RWPE2 (cell line): ENCODE data around the gene CDH4.

Experiments used
- ATAC-seq: fragments of 200-7000 bp; cut with Tn5 transposase; 3 replicates; pipeline ENCODE4 v1.9.1; 2021; ENCODE audit warnings: low read depth
- DNase-seq: peaks from one replicate; pipeline ENCODE4 v3.0.0-alpha.2; 2020; ENCODE audit warnings: low spot score
- H3K27ac ChIP-seq: fragments of 450-650 bp; 2 replicates; pipeline ENCODE4 v1.5.1; 2017; ENCODE audit warnings: mild to moderate bottlenecking; ENCODE audit not compliant: poor library complexity, severe bottlenecking
- H3K27me3 ChIP-seq: fragments of 250-450 bp; sonication (Bioruptor Pico); 2 replicates; pipeline ENCODE4 v1.5.1; 2021; ENCODE audit warnings: mild to moderate bottlenecking, moderate library complexity; ENCODE audit not compliant: insufficient read depth, poor library complexity, severe bottlenecking
- H3K36me3 ChIP-seq: fragments of 250-450 bp; sonication (Bioruptor Pico); 2 replicates; pipeline ENCODE4 v1.5.1; 2020; ENCODE audit warnings: low read depth, mild to moderate bottlenecking, moderate library complexity
- H3K4me1 ChIP-seq: fragments of 250-450 bp; sonication (Bioruptor Pico); 2 replicates; pipeline ENCODE4 v1.5.1; 2021; ENCODE audit warnings: mild to moderate bottlenecking, moderate library complexity; ENCODE audit not compliant: insufficient read depth, poor library complexity, severe bottlenecking
- H3K4me3 ChIP-seq: fragments of 250-450 bp; sonication (Bioruptor Pico); 2 replicates; pipeline ENCODE4 v1.5.1; 2021; ENCODE audit warnings: mild to moderate bottlenecking, moderate library complexity; ENCODE audit not compliant: severe bottlenecking
- H3K9me3 ChIP-seq: fragments of 250-450 bp; sonication (Bioruptor Pico); 2 replicates; pipeline ENCODE4 v1.5.1; 2021; ENCODE audit warnings: mild to moderate bottlenecking, moderate library complexity; ENCODE audit not compliant: severe bottlenecking
- TF ChIP-seq, protein P1 (sequence below): fragments of 450-650 bp; IDR thresholded peaks from one replicate; pipeline ENCODE4 v1.5.1; 2017; ENCODE audit warnings: mild to moderate bottlenecking, moderate library complexity; ENCODE audit not compliant: poor library complexity, severe bottlenecking

CDH4 gene

DNA sequence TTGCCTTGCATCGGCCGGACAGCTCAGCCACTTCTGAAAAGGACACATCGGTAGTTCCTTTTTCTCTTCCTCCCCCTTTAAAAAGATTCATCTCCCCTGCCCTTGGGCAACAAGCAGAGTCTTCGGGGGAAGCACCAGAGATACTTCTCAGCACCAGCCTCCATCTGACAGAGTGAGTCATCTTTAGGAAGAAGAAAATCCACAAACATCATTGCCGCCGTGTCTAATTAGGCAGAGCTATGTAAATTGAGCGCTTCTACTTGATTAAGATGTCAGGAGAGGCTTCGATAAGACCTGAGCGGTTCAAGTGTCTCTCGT, 627.2 kb downstream of the CDH4 start:
- Histone ChIP-seq H3K36me3 (peaks cover 4% of the 10 kb centered on the region; the same call in 1 of the 2 replicates), H3K27me3 (no peaks in the 10 kb centered on the region), H3K9me3 (no peaks in the 10 kb centered on the region), H3K4me1 (no peaks in the 10 kb centered on the region), H3K27ac (no peak overlapping the region), H3K4me3 (no peak overlapping the region)
- TF ChIP-seq, protein P1, sequence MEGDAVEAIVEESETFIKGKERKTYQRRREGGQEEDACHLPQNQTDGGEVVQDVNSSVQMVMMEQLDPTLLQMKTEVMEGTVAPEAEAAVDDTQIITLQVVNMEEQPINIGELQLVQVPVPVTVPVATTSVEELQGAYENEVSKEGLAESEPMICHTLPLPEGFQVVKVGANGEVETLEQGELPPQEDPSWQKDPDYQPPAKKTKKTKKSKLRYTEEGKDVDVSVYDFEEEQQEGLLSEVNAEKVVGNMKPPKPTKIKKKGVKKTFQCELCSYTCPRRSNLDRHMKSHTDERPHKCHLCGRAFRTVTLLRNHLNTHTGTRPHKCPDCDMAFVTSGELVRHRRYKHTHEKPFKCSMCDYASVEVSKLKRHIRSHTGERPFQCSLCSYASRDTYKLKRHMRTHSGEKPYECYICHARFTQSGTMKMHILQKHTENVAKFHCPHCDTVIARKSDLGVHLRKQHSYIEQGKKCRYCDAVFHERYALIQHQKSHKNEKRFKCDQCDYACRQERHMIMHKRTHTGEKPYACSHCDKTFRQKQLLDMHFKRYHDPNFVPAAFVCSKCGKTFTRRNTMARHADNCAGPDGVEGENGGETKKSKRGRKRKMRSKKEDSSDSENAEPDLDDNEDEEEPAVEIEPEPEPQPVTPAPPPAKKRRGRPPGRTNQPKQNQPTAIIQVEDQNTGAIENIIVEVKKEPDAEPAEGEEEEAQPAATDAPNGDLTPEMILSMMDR: no peak
- no peak for ATAC-seq
- no peak for DNase-seq

DNA sequence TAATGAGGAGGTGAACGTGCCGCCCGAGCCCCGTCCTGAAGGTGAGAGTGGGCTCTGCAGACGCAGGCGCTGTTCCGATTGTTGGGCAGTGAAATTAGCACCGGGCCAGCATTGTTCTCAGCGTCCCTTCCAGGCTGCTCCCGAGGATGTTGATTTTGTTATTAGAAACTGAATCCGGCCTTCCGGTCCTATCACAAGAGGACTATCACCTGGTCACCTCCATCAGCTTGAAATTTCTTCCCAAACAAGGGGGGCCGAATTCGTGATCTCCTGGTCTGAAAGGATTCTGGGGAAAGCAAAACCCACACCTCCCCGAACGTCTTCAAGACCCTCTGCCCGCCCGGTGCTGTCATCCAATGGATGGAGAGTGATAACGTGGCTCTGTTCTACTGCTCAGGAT, 627.6 kb downstream of the CDH4 start:
- H3K4me1 ChIP-seq: no peaks in the 10 kb centered on the region
- peaks cover 4% of the 10 kb centered on the region; the same call in 1 of the 2 replicates for H3K36me3 ChIP-seq
- no peak for ATAC-seq
- H3K4me3 ChIP-seq: no peak overlapping the region
- no peak overlapping the region for H3K27ac ChIP-seq
- DNase-seq: no peak
- TF ChIP-seq, protein P1: no peak
- H3K27me3 ChIP-seq: no peaks in the 10 kb centered on the region
- H3K9me3 ChIP-seq: no peaks in the 10 kb centered on the region

DNA sequence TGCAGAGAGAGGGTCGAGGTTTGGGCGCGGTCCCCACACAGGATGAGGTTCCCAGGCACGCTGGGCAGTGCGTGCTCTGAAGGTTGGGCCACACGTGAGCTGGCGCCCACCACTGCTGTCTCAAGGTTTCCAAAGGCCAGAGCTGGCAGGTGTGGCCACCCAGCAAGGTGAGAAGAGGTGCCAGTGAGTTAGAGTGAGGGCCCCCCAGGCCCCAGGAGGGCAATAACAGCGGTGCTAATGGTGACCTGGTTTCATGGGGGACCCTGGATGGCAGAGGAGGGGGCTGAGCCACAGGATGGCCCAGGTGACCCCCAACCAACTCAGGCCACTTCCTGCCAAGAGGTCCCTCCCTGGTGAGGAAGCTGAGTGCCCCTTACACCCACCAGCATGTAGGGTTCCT, 628.6 kb downstream of the CDH4 start:
- no peaks in the 10 kb centered on the region for H3K4me1 ChIP-seq
- DNase-seq (no peak), ATAC-seq (no peak)
- TF ChIP-seq, protein P1: no peak
- no peaks in the 10 kb centered on the region for H3K9me3 ChIP-seq
- no peak overlapping the region for H3K27ac ChIP-seq
- no peak overlapping the region for H3K4me3 ChIP-seq
- H3K27me3 ChIP-seq: no peaks in the 10 kb centered on the region
- no peaks in the 10 kb centered on the region for H3K36me3 ChIP-seq

DNA sequence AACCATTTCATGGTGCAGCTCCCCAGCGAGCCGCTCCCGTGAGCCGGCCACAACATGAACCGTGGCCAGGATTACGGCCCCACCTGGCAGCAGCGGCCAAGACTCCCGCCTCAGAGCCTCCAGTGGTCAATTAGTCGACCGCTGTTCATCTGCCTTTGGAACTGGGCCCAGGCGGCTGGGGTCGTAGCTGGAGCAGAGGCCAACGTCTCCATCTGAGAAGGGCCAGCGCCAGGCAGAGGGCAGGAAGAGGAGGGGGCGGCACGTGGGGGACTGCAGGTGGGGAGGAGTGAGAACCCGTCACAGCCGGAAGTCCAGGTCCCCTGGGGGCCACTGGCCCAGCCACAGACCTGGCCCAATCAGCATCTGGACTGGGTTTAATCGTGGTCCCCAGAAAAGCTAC, 629.4 kb downstream of the CDH4 start:
- H3K36me3 ChIP-seq: no peaks in the 10 kb centered on the region
- TF ChIP-seq, protein P1: no peak
- DNase-seq: no peak
- no peak for ATAC-seq
- H3K4me1 ChIP-seq: no peaks in the 10 kb centered on the region
- H3K9me3 ChIP-seq: no peaks in the 10 kb centered on the region
- H3K27me3 ChIP-seq: no peaks in the 10 kb centered on the region
- H3K4me3 ChIP-seq: no peak overlapping the region
- no peak overlapping the region for H3K27ac ChIP-seq

DNA sequence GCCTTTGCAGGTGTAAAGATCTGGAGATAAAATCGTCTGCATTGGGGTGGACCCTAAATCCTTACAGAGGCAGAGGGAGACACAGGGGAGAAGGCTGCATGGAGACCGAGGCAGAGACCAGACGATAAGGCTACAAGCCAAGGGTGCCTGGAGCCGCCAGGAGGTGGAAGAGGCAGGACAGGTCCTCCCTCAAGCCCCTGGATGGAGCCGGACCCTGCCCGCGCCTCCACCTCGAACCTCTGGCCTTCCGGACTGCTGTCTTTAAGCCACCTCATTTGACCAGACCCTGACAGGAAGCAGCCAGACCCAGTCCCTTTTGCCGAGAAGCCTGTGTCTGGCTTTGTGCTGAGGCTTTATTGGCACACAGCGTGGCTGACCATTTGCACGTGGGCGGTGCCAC, 629.8 kb downstream of the CDH4 start:
- TF ChIP-seq, protein P1: no peak

More for the DNA sequence above, 629.8 kb downstream of the CDH4 start:
- Histone ChIP-seq H3K27me3 (no peaks in the 10 kb centered on the region), H3K9me3 (no peaks in the 10 kb centered on the region), H3K36me3 (no peaks in the 10 kb centered on the region), H3K4me1 (no peaks in the 10 kb centered on the region), H3K27ac (no peak overlapping the region), H3K4me3 (no peak overlapping the region)
- DNase-seq: no peak
- ATAC-seq: no peak
